Pulmonary artery endothelial cell (primary cell): ENCODE data around the gene ZNF574. TPM values are rescaled to one million over a fixed set of nuclear protein-coding genes. Genes with fewer than 3 reads are reported as not detected.
"Not testable (repeated sequence)": the region's sequence is repeated elsewhere in the genome, so short reads cannot be mapped to it uniquely, and the experiment has no call there.

ENCODE experiments used
- DNase-seq: peaks from one replicate; pipeline ENCODE4 v3.0.0-alpha.2; 2011; ENCODE audit warnings: low read depth, low spot score
- total RNA-seq: library from RNA; depleted of rRNA; stranded (reverse); fragments of >200 nt; gene quantifications from 2 replicates; pipeline ENCODE4 v1.2.3, GENCODE V29; 2014

ZNF574 gene
- total RNA-seq, 1 donor from 2014 or later, result 11.9 TPM

DNA sequence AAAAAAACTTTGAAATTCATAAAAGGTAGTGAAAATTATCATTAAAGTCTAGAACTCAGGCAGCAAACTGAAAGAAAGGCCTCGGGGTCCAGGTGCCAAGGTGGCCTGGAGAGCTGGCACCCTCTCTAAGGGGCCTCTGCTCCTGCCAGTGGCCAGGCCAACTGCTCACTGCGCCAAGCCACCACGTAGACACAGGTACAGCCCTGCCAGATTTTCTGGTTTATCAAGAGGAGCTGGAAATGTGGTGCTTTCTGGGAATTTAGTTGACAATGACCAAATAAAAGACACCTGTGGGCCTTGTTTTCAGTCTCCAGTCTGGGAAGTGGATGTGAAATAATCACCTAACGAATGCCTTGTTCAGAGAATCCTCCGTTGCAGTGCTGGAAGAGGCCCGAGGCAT lies 22.8 kb downstream of the ZNF574 start:
- no peak for DNase-seq

DNA sequence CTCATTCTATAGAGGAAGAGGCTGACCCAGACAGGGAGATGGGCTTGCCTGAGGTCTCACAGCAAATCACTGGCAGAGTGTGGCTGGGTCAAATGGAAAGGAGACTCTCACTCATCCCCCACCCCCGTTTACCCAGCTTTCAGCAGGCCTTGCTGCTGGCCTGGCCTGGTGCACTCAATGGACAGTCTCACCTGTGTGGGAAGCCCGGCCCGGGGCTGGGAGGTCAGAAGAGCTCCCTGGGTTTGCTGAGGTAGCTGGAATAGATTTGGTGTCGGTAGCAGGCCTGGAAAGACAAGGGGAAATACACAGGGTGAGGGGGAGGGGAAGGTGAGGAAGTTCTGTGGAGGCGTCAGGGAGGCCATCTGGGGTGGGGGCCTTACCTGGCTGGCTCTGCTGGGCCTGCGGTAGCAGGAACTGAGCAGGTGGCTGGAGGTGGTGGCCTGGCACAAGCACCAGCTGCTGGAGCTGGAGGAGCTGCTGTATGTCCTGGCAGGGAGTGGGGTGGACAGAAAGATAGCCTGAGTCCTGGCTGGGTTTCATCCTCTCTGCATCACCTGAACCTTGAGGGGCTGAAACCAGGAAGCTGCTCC lies 23.5 kb downstream of the ZNF574 start:
- no peak for DNase-seq

DNA sequence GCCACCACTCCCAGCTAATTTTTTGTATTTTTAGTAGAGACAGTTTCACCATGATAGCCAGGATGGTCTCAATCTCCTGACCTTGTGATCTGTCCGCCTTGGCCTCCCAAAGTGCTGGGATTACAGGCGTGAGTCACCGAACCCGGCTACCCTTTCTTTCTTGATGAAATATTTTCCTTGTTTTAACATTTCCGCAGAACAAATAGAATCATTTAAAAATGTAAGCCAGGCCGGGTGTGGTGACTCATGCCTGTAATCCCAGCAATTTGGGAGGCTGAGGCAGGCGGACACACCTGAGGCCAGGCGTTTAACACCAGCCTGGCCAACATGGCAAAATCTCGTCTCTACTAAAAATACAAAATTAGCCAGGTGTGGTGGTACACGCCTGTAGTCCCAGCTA lies 24.3 kb downstream of the ZNF574 start:
- not testable (repeated sequence) for DNase-seq

DNA sequence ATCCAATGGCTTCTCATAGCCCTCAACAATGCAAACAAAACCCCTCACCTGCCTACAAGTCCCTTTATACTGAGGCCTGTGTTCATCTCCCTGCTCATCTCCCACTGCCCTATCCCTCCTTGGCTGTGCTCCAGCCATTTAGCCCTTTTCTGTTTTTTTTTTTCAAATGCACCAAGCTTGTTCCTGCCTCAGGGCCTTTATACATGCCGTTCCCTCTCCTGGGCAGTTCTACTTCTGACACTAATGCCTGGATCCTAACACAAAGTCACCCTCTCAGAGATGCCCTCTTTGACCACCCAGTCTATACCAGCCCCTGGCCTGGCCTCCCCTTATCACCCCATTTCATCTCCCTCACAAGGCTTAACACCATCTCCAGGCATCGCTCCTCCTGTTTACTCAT lies 26.9 kb downstream of the ZNF574 start:
- DNase-seq, result no peak

DNA sequence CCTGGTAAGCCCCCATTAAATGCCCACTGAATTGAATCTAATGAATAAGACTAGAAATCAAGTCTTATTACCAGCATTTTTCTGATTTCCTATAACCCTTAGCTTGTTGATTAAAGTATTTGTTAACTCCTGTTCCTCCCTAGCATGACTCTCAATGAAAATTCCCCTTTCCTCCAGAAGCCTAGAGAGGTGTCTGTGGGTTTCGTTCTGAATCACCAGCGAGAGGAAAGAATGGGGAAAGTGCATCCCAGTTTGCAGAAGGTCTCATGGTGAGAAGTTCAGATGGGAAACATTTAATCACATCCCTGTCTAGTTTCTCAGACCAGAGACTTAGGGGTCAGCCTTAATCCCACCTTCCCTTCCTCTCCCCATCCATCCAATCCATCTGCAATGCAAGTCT lies 29.4 kb downstream of the ZNF574 start:
- DNase-seq, result no peak

DNA sequence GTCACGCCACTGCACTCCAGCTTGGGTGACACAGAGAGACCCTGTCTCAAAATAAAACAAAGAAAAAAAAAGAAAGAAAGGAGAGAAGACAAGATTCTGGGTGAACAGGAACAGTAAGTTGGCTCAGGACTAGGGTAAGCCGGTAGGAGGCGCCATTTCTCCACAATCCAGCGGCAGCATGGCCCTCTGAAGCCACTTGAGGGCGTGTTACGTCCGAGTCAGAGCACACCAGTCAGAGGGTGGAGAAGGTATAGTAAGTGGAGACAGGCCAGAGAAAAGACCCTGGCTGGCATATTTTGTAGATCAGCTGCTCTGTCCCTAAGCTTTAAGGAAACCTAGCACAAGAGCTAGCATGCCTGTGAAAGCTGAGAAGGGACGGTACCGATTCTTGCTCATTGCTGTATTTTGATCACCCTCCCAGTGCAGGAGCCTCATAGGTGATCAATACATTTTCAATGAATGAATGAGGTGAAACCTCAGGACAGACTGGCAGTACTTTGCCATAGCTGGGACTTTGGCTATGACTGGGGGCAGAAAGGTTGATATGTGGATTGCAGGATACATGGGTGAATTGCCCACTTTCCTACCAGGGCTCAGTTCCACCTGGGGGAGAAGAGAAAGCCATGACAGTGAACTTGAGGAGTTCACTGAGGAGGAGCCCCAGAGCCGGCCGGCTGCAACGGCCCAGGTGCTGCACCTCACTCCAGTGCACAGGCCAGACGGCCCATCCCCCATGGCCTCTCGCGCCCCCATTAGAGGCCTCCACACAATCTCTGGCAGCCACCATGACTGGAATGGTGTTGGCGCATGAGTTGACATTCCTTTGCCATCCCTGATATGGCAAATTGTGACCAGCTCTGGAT lies 32.8 kb downstream of the ZNF574 start:
- peak; percentile 78 for DNase-seq

DNA sequence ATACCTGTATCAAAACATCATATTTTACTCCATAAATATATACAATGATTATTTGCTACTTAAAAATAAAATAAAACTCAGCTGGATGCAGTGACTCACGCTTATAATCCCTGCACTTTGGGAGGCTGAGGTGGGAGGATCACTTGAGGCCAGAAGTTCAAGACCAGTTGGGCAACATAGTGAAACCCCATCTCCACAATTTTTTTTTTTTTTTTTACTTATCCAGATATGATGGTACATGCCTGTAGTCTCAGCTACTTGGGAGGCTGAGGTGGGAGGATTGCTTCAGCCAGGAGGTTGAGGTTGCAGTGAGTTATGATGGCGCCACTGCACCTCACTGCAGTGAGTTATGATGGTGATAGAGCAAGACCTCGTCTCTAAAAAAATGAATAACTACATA lies 33.9 kb downstream of the ZNF574 start:
- no peak for DNase-seq

DNA sequence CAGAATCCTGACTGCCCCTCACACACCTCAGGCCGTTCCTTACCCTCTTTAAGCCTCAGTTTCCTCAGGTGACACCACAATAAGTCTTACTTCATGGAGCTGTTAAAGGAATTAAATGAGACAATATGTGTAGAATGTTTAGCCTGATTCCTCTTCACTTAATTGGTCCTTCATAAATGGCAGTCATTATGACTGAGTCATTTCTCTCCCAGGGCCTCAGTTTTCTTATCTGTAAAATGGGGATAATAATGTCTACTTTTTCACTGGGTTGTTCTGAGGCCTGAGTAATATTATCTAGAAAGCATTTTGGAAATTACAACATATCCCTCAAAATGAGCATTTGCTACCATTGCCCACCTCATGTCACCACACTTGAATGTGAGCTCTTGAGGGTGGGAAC lies 34.7 kb downstream of the ZNF574 start:
- DNase-seq, result no peak

DNA sequence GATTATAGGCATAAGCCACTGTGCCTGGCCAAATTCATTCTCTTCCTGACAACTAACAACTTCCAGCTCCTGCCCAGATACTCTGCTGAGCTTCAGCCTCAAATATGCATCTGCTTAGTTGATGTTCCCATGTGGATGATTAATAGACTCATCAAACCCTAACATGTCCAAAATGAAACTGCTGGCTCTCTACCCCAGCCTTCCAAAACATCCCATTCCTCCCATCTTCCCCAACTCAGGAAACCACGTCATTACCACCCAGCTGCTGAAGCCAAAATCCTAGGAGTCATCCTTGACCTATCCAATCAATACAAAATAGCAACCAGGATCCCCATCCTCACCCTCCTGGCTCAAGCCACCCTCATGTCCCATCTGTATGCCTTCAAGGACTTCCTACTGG lies 35.4 kb downstream of the ZNF574 start:
- no peak for DNase-seq

DNA sequence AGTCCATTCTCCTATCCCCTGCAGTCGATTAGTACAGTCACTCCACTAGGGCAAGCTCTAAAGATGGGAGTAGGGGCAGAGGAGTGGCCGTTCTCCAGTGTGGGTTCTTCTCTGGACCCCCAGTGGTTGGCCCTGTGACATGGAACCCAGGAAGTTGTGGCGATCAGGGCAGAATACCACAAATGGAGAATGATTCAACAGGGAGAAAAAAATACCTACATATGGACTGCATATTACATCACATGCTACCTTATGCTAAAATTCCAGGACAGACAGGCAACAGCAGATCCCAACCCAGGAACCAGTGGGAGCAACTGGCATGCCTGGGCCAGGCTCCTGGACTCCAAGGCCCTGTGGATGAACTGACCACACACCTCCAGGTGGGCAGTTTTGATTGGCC lies 35.8 kb downstream of the ZNF574 start:
- no peak for DNase-seq

DNA sequence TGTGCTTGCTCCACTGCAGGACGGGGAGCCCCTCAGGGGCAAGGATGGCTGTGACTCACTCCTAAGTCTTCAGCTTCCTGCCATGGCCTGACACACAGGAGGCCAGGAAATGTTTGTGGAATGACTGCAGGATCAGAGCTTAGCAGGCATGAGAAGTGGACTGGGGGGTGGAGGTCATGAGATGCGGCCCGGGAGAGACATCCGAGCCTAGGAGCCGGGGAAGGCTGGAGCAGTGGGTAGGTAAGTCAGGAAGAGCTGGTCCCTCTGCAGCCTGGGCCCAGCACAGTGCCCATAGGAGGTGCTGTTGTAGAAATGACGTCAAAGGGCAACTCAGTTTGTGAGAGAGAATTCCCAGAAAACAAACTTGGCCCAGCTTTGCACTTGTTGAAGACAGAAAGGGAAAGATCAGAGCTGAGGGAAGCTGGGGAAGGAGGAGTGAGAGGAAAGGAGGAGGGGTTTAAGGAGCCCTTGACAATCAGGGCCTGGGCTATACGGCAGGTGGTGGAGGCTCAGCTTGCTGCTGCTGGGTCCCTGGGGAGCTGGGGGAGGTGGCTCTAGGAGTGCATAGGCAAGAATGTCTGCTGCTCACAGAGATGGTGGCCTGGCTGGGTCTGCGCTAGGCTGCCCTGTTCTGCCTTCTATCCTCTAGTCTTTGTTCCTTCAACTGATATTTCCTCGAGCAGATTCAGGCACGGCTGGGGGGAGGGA lies 37.8 kb downstream of the ZNF574 start:
- peak; percentile 95 for DNase-seq

DNA sequence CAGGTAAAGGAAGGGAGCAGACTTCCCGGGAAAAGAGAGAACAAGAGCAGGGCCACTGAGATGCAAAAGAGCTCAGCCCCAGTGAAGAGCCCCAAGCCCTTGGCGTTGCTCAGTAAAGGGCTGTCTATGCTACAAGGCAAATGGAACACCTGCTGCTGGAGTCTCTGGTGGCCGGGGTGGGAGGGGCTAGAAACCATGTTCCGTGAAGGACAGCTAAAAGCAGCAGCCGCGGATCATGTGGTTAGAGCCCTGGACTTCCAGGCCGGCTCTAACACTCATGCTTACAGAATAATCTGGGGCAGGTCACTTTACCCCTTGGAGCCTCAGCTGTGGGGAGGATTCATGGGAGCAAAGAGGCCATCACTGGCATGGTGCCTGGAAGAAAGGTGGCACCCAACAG lies 38.4 kb downstream of the ZNF574 start:
- no peak for DNase-seq

DNA sequence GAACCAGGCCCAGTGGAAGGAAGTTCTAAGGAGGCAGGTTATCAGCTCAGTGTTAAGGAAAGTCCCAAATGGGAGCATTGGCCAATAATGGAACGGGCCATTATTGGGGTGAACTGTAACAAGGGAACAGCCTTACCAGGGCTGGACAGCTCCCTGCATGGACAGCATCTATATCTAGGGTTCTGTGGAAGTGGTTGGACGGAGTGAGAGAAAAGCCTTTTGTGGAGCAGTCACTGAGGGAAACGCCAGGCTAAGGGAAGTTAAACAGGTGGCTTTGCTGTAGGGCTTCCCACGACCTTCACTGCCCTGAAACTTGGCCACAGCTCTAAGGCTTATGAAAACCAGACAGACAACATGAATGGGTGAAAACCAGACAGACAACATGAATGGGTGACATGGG lies 39.3 kb downstream of the ZNF574 start:
- DNase-seq, result no peak

DNA sequence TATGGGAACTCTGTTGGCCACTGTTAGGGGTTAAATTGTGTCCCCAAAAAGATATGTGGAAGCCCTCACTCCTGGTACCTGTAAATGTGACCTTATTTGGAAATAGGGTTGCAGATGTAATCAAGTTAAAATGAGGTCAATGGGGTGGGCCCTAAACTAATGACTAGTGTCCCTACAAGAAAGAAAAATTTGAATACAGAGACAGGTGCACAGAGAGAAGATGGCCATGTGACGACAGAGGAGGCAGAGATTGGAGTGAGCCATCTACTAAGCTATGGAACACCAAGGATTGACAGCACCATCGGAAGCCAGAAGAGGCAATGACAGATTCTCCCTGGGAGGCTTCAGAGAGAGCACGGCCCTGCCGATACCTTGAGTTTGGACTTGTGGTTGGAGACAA lies 39.7 kb downstream of the ZNF574 start:
- no peak for DNase-seq

DNA sequence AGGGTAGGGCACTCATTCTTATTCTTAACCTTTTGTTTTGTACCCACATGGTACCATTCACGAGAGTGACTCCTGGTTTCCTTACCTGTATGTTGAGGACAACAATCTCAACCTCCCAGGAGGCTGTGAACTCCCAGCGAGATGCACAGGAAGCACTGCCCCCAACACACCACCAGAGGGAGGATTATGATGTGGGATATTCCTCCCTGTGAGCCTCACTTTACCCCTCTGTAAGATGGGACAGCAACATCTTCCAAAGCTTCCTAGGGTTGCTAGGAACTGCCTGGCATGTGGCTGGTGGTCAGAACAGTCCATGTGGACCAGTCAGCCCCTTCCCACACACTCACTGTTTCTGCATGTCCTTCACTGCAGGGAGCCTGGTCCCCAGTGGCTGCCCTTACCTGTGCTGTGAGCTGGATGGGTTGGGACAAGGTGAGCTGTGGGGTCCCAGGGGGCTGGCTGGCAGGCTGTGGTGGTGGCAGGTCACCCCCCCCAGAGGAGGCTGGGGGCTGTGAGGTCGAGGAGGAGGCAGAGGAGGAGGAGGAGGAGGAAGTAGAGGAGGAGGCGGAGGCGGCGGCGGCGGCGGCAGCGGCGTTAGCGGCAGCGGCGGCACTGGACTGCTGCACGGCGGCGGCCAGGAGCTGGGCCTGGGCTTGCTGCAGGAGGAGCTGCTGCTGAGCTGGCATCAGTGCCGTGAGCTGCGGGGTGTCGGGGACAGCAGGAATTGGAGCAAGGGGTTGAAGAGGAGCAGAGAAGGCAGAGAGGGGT lies 40.5 kb downstream of the ZNF574 start:
- DNase-seq, result no peak

DNA sequence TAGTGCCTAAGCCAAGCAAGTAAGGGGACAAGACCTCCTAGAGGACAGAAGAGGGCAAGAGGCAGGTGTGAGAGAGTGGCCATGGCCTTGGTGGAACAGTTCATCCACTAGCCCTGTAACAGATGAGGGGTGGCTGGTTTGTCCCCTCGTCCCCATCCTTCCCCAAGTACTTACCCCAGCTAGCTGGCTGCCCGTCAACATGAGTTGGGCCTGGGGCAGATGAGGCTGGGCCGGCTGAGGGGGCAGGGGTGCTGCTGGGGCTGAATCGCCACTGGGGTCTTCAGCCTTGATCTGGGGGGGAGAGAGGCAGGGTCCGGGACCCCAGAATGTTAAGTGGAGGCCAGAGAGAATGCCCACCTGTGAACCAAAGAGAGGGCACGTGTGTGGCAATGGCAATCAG lies 41.1 kb downstream of the ZNF574 start:
- DNase-seq, result no peak

DNA sequence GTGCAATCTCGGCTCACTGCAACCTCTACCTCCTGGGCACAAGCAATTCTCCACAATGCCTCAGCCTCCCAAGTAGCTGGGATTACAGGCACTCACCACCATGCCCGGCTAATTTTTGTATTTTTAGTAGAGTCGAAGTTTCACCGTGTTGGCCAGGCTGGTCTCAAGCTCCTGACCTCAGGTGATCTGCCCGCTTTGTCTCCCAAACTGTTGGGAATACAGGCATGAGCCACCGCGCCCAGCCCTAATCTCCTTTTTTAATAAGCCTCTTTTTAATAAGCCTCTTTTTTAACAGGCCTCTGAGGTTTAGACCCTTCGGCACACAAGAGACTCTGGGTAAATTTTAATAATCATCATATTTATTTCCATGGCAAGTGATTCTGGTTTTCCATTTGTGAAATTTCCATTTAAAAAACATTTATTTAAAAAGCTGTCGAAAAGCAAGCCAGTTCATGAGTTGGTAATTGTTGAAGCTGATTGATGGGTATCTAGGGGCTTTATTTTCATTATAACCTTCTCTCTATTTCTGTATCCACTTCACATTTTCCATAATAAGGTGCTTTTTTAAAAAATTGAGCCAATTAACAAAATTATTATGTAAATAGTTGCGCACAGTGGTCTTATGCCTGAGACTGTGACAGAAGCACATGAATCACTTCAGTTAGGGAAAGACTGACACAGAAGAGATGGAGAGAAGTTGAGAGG lies 44.5 kb downstream of the ZNF574 start:
- DNase-seq, result no peak

DNA sequence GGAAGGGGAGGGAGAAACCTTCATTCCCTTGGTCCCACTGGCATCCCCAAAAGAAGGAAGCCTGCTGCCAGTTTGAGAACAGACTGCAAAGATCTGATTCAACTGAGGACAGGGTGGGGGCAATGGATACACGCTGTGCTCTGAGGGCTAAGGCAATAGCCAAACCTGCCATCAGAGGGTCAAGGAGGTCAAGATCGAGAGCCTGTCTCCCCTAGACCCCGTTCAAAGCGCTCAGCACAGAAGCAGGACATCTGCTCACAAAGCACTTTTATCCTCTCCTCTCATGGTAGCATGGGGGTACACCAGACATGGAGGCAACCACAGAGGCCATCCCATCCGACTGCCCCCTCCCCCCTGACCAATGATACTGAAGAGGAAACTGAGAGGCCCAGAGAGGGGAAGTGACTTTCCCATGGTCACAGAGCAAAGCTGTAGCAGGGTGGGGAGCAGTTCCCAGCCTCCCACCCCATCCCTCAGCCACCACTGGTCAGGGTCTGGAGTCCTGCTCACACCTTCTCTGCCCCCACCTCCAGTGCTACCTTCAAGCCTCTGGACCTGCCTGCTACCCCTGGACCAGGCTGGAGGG lies 45.2 kb downstream of the ZNF574 start:
- no peak for DNase-seq

DNA sequence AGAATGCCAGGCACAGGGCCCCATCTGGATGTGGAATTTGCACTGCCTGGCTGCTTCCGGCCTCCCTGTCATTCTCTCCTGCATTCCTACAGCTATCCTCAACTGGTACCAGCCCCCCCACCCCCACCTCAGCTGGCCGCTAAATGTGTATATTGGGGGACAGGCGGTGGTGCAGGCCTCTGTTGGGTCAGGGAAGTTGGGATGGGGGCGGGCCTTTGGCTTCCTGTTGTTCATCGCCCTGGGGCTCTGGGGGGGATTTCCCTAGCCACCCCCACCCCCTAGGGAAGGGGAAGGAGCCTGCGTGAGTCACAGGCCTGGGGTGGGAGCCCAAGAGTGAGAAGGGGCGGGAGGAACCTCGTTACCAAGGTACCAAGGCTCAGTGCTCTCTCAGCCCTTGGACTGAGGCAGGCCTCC lies 45.7 kb downstream of the ZNF574 start:
- DNase-seq, result peak; percentile 80

DNA sequence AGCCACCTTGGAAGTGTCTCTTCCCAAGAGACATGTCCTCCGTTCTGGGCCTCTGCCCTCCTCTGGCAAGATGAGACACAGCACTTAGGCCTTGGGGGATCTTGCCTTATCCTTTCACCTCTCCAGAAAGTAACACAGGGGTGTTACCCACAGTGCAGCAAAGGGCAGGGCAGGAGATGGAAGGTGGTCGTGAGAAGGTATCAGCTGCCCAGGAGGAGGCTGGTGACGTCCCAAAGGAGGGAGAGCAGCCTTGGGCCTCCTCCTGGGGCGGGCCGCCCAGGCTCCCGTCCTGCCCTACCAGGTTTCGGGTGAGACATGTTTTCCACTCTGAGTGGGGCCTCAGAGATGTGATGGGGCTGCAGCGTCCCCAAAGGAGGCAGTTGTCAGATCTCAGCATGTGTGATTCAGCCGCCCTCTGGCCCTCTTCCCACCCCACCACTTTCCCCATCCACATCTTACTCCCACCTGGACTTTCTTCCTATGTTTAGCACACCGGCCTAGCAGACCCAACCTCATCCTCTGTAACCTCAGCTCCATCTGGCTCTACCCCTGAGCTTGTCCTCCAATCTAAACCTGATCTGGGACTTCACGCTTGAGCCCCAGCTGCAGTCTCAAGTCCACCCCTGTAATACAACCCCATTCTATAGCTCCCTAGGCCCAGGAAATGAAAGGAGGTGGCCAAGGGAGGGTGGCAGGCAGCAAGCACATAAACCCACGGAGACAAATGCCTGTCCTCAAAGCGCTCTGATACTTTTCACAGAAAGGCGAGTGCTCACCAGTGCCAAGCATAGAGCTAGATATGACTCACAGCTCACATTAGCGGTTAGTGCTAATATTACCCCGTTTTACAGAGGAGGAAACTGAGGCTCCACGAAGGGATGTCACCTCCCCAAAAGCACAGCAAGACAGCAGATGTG lies 47.0 kb downstream of the ZNF574 start:
- DNase-seq, result no peak
